Measurements from ENCODE around the gene KCNQ1. TPM values are rescaled to one million over a fixed set of nuclear protein-coding genes. Genes with fewer than 3 reads are reported as not detected.

KCNQ1 gene
- total and polyA plus RNA-seq, 2 donors (not counting 1 experiment from before 2014, with no cell fraction given) = 21.5 to 28.8 TPM

DNA sequence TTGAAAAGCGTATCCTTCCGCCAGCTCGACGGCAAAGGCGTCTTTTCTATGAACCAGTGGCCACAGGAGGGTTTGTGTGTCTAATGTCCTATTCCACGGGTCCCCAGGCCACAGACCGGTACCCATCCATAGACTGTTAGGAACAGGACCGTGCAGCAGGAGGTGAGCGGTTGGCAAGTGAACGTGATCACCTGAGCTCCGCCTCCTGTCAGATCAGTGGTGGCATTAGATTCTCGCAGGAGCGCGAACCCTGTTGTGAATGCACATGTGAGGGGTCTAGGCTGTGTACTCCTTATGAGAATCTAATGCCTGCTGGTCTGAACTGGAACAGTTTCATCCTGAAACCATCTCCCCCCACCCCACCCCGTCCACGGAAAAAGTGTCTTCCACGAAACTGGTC, 317.6 kb downstream of the KCNQ1 start:
- Histone ChIP-seq H3K79me2 (ENCODE audit: control insufficient read depth, insufficient read depth, low read length) (no peaks in the 10 kb centered on the region), H3K27ac (ENCODE audit: low read length in 2 of 2) (no peak overlapping the region), H2AFZ (ENCODE audit: insufficient read depth, low read depth, low read length, poor library complexity, severe bottlenecking) (no peak overlapping the region), H3K9ac (ENCODE audit: low read length) (no peak overlapping the region), H3K4me1 (ENCODE audit: control insufficient read depth in 2 of 2, insufficient read depth in 2 of 2, low read length in 2 of 2) (no peaks in the 10 kb centered on the region), H3K9me3 (ENCODE audit: control extremely low read depth in 1 of 3, control insufficient read depth in 2 of 3, insufficient read depth in 1 of 3, low read length in 2 of 3) (peaks cover 0 to 3% (median 1%) of the 10 kb centered on the region in 3 donors), H3K4me3 (ENCODE audit: control extremely low read depth in 1 of 5, extremely low read depth in 1 of 5, insufficient read depth in 1 of 5, low read depth in 2 of 5, low read length in 4 of 5) (no peak overlapping the region), H3K36me3 (replicated peaks in 1 of 2; ENCODE audit: control extremely low read depth in 1 of 2, control insufficient read depth in 1 of 2, extremely low read depth in 1 of 2, insufficient read depth in 2 of 2, low read length in 1 of 2) (peaks cover 0 to 3% of the 10 kb centered on the region in 2 experiments), H3K27me3 (replicated peaks in 1 of 4; ENCODE audit: control extremely low read depth in 1 of 4, control insufficient read depth in 3 of 4, insufficient read depth in 4 of 4, low read length in 3 of 4) (no peaks in the 10 kb centered on the region), H3K4me2 (replicated peaks; ENCODE audit: low read depth, low read length, poor library complexity, severe bottlenecking) (no peak overlapping the region), H4K20me1 (ENCODE audit: control insufficient read depth, insufficient read depth, low read length, poor library complexity, severe bottlenecking) (no peaks in the 10 kb centered on the region)
- no peak overlapping the region for H3K27ac Mint-ChIP-seq
- whole genome bisulfite sequencing (ENCODE audit: insufficient coverage) = 94% methylated on average over 15 of the region's 17 CpGs
- intact Hi-C loops (cut with micrococcal nuclease) = no loop called here
- no peak for ATAC-seq (ENCODE audit: low read depth)
- peaks cover 2% of the 10 kb centered on the region for H3K9me3 Mint-ChIP-seq (ENCODE audit: insufficient read depth)
- ChIA-PET CTCF (no interaction called here), POLR2A (no interaction called here)
- TF ChIP-seq, protein P1, sequence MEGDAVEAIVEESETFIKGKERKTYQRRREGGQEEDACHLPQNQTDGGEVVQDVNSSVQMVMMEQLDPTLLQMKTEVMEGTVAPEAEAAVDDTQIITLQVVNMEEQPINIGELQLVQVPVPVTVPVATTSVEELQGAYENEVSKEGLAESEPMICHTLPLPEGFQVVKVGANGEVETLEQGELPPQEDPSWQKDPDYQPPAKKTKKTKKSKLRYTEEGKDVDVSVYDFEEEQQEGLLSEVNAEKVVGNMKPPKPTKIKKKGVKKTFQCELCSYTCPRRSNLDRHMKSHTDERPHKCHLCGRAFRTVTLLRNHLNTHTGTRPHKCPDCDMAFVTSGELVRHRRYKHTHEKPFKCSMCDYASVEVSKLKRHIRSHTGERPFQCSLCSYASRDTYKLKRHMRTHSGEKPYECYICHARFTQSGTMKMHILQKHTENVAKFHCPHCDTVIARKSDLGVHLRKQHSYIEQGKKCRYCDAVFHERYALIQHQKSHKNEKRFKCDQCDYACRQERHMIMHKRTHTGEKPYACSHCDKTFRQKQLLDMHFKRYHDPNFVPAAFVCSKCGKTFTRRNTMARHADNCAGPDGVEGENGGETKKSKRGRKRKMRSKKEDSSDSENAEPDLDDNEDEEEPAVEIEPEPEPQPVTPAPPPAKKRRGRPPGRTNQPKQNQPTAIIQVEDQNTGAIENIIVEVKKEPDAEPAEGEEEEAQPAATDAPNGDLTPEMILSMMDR (IDR thresholded peaks at IDR 0.05) = no peak
- TF ChIP-seq EZH2 (IDR thresholded peaks at IDR 0.05; ENCODE audit: borderline replicate concordance, insufficient read depth, low read depth, low read length, poor library complexity, severe bottlenecking) = no peak
- peaks cover 4% of the 10 kb centered on the region for H3K27me3 Mint-ChIP-seq
- no peaks in the 10 kb centered on the region for H3K4me1 Mint-ChIP-seq
- H3K4me3 Mint-ChIP-seq = no peak overlapping the region
- no peak for DNase-seq

DNA sequence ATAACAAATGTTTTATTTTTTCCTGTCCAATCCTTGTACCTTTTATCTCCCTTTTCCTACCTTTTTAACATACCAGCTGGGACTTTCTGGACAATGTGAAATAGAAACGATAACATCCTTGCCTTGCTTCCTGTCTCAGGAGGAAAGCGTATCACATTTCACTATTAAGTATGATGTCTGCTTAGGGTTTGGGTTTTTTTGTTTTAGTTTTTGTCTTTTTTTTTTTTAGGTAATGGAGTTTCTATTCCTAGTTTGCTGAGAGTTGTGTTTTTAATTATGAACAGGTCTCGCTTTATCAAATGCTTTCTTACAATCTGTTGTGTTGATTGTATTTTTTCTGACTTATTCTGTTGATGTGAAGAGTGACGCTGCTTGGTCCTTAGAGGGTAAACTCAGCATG, 319.2 kb downstream of the KCNQ1 start:
- peaks cover 4% of the 10 kb centered on the region for H3K27me3 Mint-ChIP-seq
- H3K27ac ChIP-seq (ENCODE audit: low read length in 2 of 2) = no peak overlapping the region
- intact Hi-C loops (cut with micrococcal nuclease) = no loop called here
- DNase-seq (no peak), ATAC-seq (ENCODE audit: low read depth) (no peak)
- no peaks in the 10 kb centered on the region for H3K27me3 ChIP-seq (replicated peaks in 1 of 4; ENCODE audit: control extremely low read depth in 1 of 4, control insufficient read depth in 3 of 4, insufficient read depth in 4 of 4, low read length in 3 of 4)
- H3K9ac ChIP-seq (ENCODE audit: low read length) = no peak overlapping the region
- no peaks in the 10 kb centered on the region for H3K4me1 Mint-ChIP-seq
- POLR2A ChIA-PET = no interaction called here
- peaks cover 0 to 9% of the 10 kb centered on the region in 2 experiments for H3K36me3 ChIP-seq (replicated peaks in 1 of 2; ENCODE audit: control extremely low read depth in 1 of 2, control insufficient read depth in 1 of 2, extremely low read depth in 1 of 2, insufficient read depth in 2 of 2, low read length in 1 of 2)
- 83% methylated on average over 1 of the region's 4 CpGs for WGBS (ENCODE audit: insufficient coverage)
- H3K27ac Mint-ChIP-seq = no peak overlapping the region
- H4K20me1 ChIP-seq (ENCODE audit: control insufficient read depth, insufficient read depth, low read length, poor library complexity, severe bottlenecking) = no peaks in the 10 kb centered on the region
- H3K4me3 ChIP-seq (ENCODE audit: control extremely low read depth in 1 of 5, extremely low read depth in 1 of 5, insufficient read depth in 1 of 5, low read depth in 2 of 5, low read length in 4 of 5) = no peak overlapping the region
- H3K79me2 ChIP-seq (ENCODE audit: control insufficient read depth, insufficient read depth, low read length) = no peaks in the 10 kb centered on the region
- no peaks in the 10 kb centered on the region for H3K4me1 ChIP-seq (ENCODE audit: control insufficient read depth in 2 of 2, insufficient read depth in 2 of 2, low read length in 2 of 2)
- no peak overlapping the region for H3K4me2 ChIP-seq (replicated peaks; ENCODE audit: low read depth, low read length, poor library complexity, severe bottlenecking)
- CTCF ChIA-PET = no interaction called here
- H3K9me3 ChIP-seq (ENCODE audit: control extremely low read depth in 1 of 3, control insufficient read depth in 2 of 3, insufficient read depth in 1 of 3, low read length in 2 of 3) = peaks cover 0 to 3% (median 1%) of the 10 kb centered on the region in 3 donors
- H2AFZ ChIP-seq (ENCODE audit: insufficient read depth, low read depth, low read length, poor library complexity, severe bottlenecking) = no peak overlapping the region
- no peak overlapping the region for H3K4me3 Mint-ChIP-seq
- H3K9me3 Mint-ChIP-seq (ENCODE audit: insufficient read depth) = no peaks in the 10 kb centered on the region
- TF ChIP-seq, protein P1 (IDR thresholded peaks at IDR 0.05) = no peak
- TF ChIP-seq EZH2 (IDR thresholded peaks at IDR 0.05; ENCODE audit: borderline replicate concordance, insufficient read depth, low read depth, low read length, poor library complexity, severe bottlenecking) = no peak

Data from B cell (primary cell).